SK-N-MC (cell line): ENCODE data around the gene ARHGAP22.

Experiments used
- DNase-seq: peaks from one replicate; pipeline ENCODE4 v3.0.0-alpha.2; 2011; ENCODE audit warnings: low read depth, low spot score
- H3K27ac ChIP-seq: fragments of 200-600 bp; sonication (generic); 2 replicates; pipeline ENCODE4 v1.5.1; 2016; ENCODE audit warnings: mixed run types
- H3K36me3 ChIP-seq: fragments of 200-600 bp; sonication (generic); 2 replicates; pipeline ENCODE4 v1.6.1; 2017; ENCODE audit warnings: antibody characterized with exemption, low read length, mixed read lengths; ENCODE audit not compliant: insufficient read depth
- H3K4me3 ChIP-seq: fragments of 200-600 bp; sonication (generic); 2 replicates; pipeline ENCODE4 v1.5.1; 2016
- H3K9ac ChIP-seq: fragments of 200-600 bp; sonication (generic); 2 replicates; pipeline ENCODE4 v1.8.0; 2017; ENCODE audit warnings: mixed run types, mixed read lengths; ENCODE audit not compliant: insufficient read length
- H3K9me3 ChIP-seq: fragments of 200-600 bp; sonication (generic); 2 replicates; pipeline ENCODE4 v1.6.1; 2017; ENCODE audit warnings: low read depth, mild to moderate bottlenecking, antibody characterized with exemption, low read length, moderate library complexity, mixed read lengths
- EZH2 ChIP-seq: fragments of 200-600 bp; sonication (generic); IDR thresholded peaks from one replicate; pipeline ENCODE4 v1.6.1; 2017; ENCODE audit warnings: antibody characterized with exemption
- FOXP2 ChIP-seq: optimal IDR thresholded peaks from 2 replicates; pipeline ENCODE3; 2011; ENCODE audit warnings: mild to moderate bottlenecking, moderate library complexity; ENCODE audit not compliant: insufficient read depth; ENCODE audit errors: extremely low read length, control extremely low read depth
- POLR2AphosphoS5 ChIP-seq: IDR thresholded peaks from 2 replicates; pipeline ENCODE4 v1.6.1; 2012; ENCODE audit warnings: mild to moderate bottlenecking, low read depth, low read length, borderline replicate concordance

ARHGAP22 gene

GRCh38 chr10:48412933-48413332, 191.9 kb downstream of the ARHGAP22 start:
- Histone ChIP-seq H3K9ac (no peak overlapping the region), H3K9me3 (no peaks in the 10 kb centered on the region), H3K4me3 (no peak overlapping the region), H3K36me3 (peaks cover 28% of the 10 kb centered on the region; the same call in 1 of the 2 replicates), H3K27ac (no peak overlapping the region)
- TF ChIP-seq FOXP2 = no peak
- no peak for TF ChIP-seq EZH2
- TF ChIP-seq POLR2AphosphoS5 = no peak
- DNase-seq = no peak

- Histone ChIP-seq H3K4me3 (no peak overlapping the region), H3K27ac (no peak overlapping the region), H3K9ac (no peak overlapping the region), H3K36me3 (peaks cover 28% of the 10 kb centered on the region; the same call in 1 of the 2 replicates), H3K9me3 (no peaks in the 10 kb centered on the region)
- DNase-seq = no peak
- TF ChIP-seq POLR2AphosphoS5 (no peak), EZH2 (no peak), FOXP2 (no peak)
These were observed 192.8 kb downstream of the ARHGAP22 start for GRCh38 chr10:48412081-48412480.

GRCh38 chr10:48411510-48411909, 193.4 kb downstream of the ARHGAP22 start:
- H3K9ac ChIP-seq = no peak overlapping the region
- no peak overlapping the region for H3K27ac ChIP-seq
- TF ChIP-seq FOXP2 = no peak
- TF ChIP-seq POLR2AphosphoS5 = no peak
- TF ChIP-seq EZH2 = no peak
- H3K4me3 ChIP-seq = no peak overlapping the region
- H3K36me3 ChIP-seq = peaks cover 28% of the 10 kb centered on the region; the same call in 1 of the 2 replicates
- DNase-seq = no peak
- no peaks in the 10 kb centered on the region for H3K9me3 ChIP-seq

- H3K27ac ChIP-seq = no peak overlapping the region
- TF ChIP-seq EZH2 (no peak), POLR2AphosphoS5 (no peak), FOXP2 (no peak)
- H3K4me3 ChIP-seq = no peak overlapping the region
- DNase-seq = no peak
- no peaks in the 10 kb centered on the region for H3K9me3 ChIP-seq
- H3K9ac ChIP-seq = no peak overlapping the region
- peaks cover 28% of the 10 kb centered on the region; the same call in 1 of the 2 replicates for H3K36me3 ChIP-seq
These were observed 194.4 kb downstream of the ARHGAP22 start for GRCh38 chr10:48410503-48410902.

- TF ChIP-seq POLR2AphosphoS5 (no peak), FOXP2 (no peak), EZH2 (no peak)
- Histone ChIP-seq H3K9me3 (no peaks in the 10 kb centered on the region), H3K36me3 (peaks cover 19% of the 10 kb centered on the region; the same call in 1 of the 2 replicates), H3K4me3 (no peak overlapping the region), H3K27ac (no peak overlapping the region), H3K9ac (no peak overlapping the region)
- DNase-seq = no peak
These were observed 198.2 kb downstream of the ARHGAP22 start for GRCh38 chr10:48406658-48407057.

GRCh38 chr10:48406204-48406603, 198.7 kb downstream of the ARHGAP22 start:
- H3K4me3 ChIP-seq = no peak overlapping the region
- DNase-seq = no peak
- H3K36me3 ChIP-seq = peaks cover 17% of the 10 kb centered on the region; the same call in 1 of the 2 replicates
- no peak for TF ChIP-seq FOXP2
- TF ChIP-seq EZH2 = no peak
- TF ChIP-seq POLR2AphosphoS5 = no peak
- H3K9me3 ChIP-seq = no peaks in the 10 kb centered on the region
- no peak overlapping the region for H3K9ac ChIP-seq
- no peak overlapping the region for H3K27ac ChIP-seq

GRCh38 chr10:48404646-48405045, 200.2 kb downstream of the ARHGAP22 start:
- TF ChIP-seq POLR2AphosphoS5 = no peak
- TF ChIP-seq FOXP2 = no peak
- TF ChIP-seq EZH2 = no peak
- no peak overlapping the region for H3K9ac ChIP-seq
- no peak overlapping the region for H3K4me3 ChIP-seq
- DNase-seq = peak; percentile 24
- H3K27ac ChIP-seq = peak overlapping the region; percentile 35; the same call in 1 of the 2 replicates
- H3K9me3 ChIP-seq = no peaks in the 10 kb centered on the region
- H3K36me3 ChIP-seq = 0 out of 2 replicates have a peak, but pooled peaks cover 2% of the 10 kb centered on the region

- no peak for DNase-seq
These were observed 204.0 kb downstream of the ARHGAP22 start for GRCh38 chr10:48400850-48401220.

More at GRCh38 chr10:48400850-48401220, 204.0 kb downstream of the ARHGAP22 start:
- Histone ChIP-seq H3K9ac (no peak overlapping the region), H3K9me3 (no peaks in the 10 kb centered on the region), H3K4me3 (no peak overlapping the region), H3K36me3 (no peaks in the 10 kb centered on the region), H3K27ac (no peak overlapping the region)
- TF ChIP-seq EZH2 = no peak
- no peak for TF ChIP-seq FOXP2
- TF ChIP-seq POLR2AphosphoS5 = no peak
